Measurements from ENCODE around the gene PARP12. TPM values are rescaled to one million over a fixed set of nuclear protein-coding genes. Genes with fewer than 3 reads are reported as not detected.

The PARP12 gene
- total RNA-seq, 2 experiments from 2014 or later: 32.4 to 33.6 TPM

- no peaks in the 10 kb centered on the region for H3K27me3 Mint-ChIP-seq
- peaks cover 30% of the 10 kb centered on the region for H3K36me3 Mint-ChIP-seq
- DNase-seq: no peak
- H3K27ac Mint-ChIP-seq: no peak overlapping the region
- no peak overlapping the region for H3K4me3 Mint-ChIP-seq
- peaks cover 15% of the 10 kb centered on the region for H3K4me1 Mint-ChIP-seq
- H3K9me3 Mint-ChIP-seq: no peaks in the 10 kb centered on the region
Measured at GRCh38 chr7:140033779-140034363, 28.9 kb downstream of the PARP12 start.

- Mint-ChIP-seq H3K27me3 (no peaks in the 10 kb centered on the region), H3K4me1 (peaks cover 13% of the 10 kb centered on the region), H3K36me3 (peaks cover 35% of the 10 kb centered on the region), H3K9me3 (no peaks in the 10 kb centered on the region), H3K27ac (no peak overlapping the region), H3K4me3 (no peak overlapping the region)
- no peak for DNase-seq
Measured at GRCh38 chr7:140033036-140033435, 29.7 kb downstream of the PARP12 start.

DNA sequence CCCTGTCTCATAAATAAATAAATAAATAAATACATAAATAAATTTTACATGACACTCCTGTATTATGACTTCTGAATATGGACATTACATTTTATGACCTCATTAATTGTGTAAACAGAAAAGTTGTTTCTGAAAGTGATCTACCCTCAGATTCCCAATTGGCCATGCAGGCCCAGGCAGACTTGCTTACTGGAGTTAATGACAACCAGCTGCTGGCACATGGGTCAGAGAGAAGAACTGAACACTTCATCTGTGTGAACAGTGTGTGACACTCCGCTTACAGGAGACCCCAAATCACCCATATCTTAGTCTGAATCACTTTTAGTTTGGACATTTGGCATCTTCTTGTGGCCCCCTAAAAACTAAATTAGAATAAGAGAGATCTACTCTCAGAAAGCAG, 31.4 kb downstream of the PARP12 start:
- no peak for DNase-seq
- peaks cover 27% of the 10 kb centered on the region for H3K36me3 Mint-ChIP-seq
- H3K4me1 Mint-ChIP-seq: peaks cover 7% of the 10 kb centered on the region
- no peaks in the 10 kb centered on the region for H3K27me3 Mint-ChIP-seq
- H3K4me3 Mint-ChIP-seq: no peak overlapping the region
- no peaks in the 10 kb centered on the region for H3K9me3 Mint-ChIP-seq
- no peak overlapping the region for H3K27ac Mint-ChIP-seq

- Mint-ChIP-seq H3K4me3 (no peak overlapping the region), H3K27ac (no peak overlapping the region), H3K9me3 (no peaks in the 10 kb centered on the region), H3K36me3 (peaks cover 18% of the 10 kb centered on the region), H3K27me3 (no peaks in the 10 kb centered on the region), H3K4me1 (no peaks in the 10 kb centered on the region)
- DNase-seq: no peak
Measured at GRCh38 chr7:140029072-140029471, 33.7 kb downstream of the PARP12 start.

GRCh38 chr7:140028311-140028710, 34.4 kb downstream of the PARP12 start:
- Mint-ChIP-seq H3K36me3 (peaks cover 14% of the 10 kb centered on the region), H3K4me1 (no peaks in the 10 kb centered on the region), H3K27ac (no peak overlapping the region), H3K9me3 (no peaks in the 10 kb centered on the region), H3K27me3 (no peaks in the 10 kb centered on the region), H3K4me3 (no peak overlapping the region)
- DNase-seq: no peak

DNA sequence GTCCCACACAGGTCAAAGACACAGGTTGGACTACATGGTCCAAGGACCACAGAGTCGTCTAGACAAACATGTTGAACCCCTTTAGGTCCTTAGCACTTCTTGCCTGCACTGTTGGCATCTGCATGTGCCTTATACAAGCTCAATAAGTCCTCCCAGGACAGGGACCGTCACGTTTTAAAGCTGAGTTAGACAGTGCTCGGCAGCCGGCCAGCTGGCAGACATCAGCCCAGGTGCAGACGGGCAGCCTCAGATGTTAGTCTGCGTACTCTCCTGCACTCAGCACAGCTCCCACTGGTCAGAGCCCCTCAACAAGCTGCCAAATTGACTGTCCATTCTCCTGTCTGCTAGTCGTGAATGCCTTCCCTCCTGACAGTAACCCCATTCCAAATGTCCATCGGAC, 34.9 kb downstream of the PARP12 start:
- Mint-ChIP-seq H3K36me3 (peaks cover 12% of the 10 kb centered on the region), H3K27ac (no peak overlapping the region)
- no peak for DNase-seq

GRCh38 chr7:140026935-140027334, 35.8 kb downstream of the PARP12 start:
- H3K4me1 Mint-ChIP-seq: no peaks in the 10 kb centered on the region
- no peak overlapping the region for H3K4me3 Mint-ChIP-seq
- H3K27me3 Mint-ChIP-seq: no peaks in the 10 kb centered on the region
- no peak for DNase-seq
- H3K27ac Mint-ChIP-seq: no peak overlapping the region
- no peaks in the 10 kb centered on the region for H3K9me3 Mint-ChIP-seq
- H3K36me3 Mint-ChIP-seq: peaks cover 8% of the 10 kb centered on the region

More for the DNA sequence above, 34.9 kb downstream of the PARP12 start:
- Mint-ChIP-seq H3K4me3 (no peak overlapping the region), H3K4me1 (no peaks in the 10 kb centered on the region), H3K9me3 (no peaks in the 10 kb centered on the region), H3K27me3 (no peaks in the 10 kb centered on the region)

GRCh38 chr7:140025814-140026433, 36.8 kb downstream of the PARP12 start:
- no peak overlapping the region for H3K27ac Mint-ChIP-seq
- H3K9me3 Mint-ChIP-seq: no peaks in the 10 kb centered on the region
- peaks cover 8% of the 10 kb centered on the region for H3K36me3 Mint-ChIP-seq
- no peaks in the 10 kb centered on the region for H3K4me1 Mint-ChIP-seq
- H3K4me3 Mint-ChIP-seq: no peak overlapping the region
- no peaks in the 10 kb centered on the region for H3K27me3 Mint-ChIP-seq
- no peak for DNase-seq

GRCh38 chr7:140025241-140025640, 37.5 kb downstream of the PARP12 start:
- Mint-ChIP-seq H3K27ac (no peak overlapping the region), H3K4me3 (no peak overlapping the region), H3K27me3 (no peaks in the 10 kb centered on the region), H3K9me3 (no peaks in the 10 kb centered on the region), H3K4me1 (no peaks in the 10 kb centered on the region), H3K36me3 (peaks cover 8% of the 10 kb centered on the region)
- DNase-seq: no peak

- no peaks in the 10 kb centered on the region for H3K9me3 Mint-ChIP-seq
- no peaks in the 10 kb centered on the region for H3K4me1 Mint-ChIP-seq
- DNase-seq: no peak
- H3K27ac Mint-ChIP-seq: no peak overlapping the region
- peaks cover 7% of the 10 kb centered on the region for H3K36me3 Mint-ChIP-seq
- no peaks in the 10 kb centered on the region for H3K27me3 Mint-ChIP-seq
- H3K4me3 Mint-ChIP-seq: no peak overlapping the region
Measured at GRCh38 chr7:140024585-140024984, 38.2 kb downstream of the PARP12 start.

DNA sequence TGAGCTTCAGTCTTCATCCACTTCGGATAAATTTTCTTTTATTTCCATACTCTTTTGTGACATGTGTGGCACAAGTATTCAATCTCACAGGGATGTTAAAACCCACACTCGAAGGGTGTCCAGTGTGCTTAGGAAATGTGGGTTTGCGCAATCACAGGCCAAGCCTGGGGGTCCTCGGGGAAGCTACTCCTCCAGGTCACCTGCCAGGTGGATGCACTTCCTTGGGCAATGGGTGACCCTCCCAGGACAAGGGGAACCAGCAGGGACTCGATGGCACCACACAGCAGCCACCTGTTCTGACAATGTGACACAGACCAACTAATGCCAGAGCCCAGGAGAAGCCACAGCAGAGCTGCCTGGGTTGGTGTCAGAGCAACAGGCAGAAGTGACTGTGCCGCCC, 39.0 kb downstream of the PARP12 start:
- Mint-ChIP-seq H3K4me1 (no peaks in the 10 kb centered on the region), H3K36me3 (peaks cover 7% of the 10 kb centered on the region), H3K27ac (no peak overlapping the region), H3K9me3 (no peaks in the 10 kb centered on the region), H3K4me3 (no peak overlapping the region), H3K27me3 (no peaks in the 10 kb centered on the region)
- DNase-seq: no peak

DNA sequence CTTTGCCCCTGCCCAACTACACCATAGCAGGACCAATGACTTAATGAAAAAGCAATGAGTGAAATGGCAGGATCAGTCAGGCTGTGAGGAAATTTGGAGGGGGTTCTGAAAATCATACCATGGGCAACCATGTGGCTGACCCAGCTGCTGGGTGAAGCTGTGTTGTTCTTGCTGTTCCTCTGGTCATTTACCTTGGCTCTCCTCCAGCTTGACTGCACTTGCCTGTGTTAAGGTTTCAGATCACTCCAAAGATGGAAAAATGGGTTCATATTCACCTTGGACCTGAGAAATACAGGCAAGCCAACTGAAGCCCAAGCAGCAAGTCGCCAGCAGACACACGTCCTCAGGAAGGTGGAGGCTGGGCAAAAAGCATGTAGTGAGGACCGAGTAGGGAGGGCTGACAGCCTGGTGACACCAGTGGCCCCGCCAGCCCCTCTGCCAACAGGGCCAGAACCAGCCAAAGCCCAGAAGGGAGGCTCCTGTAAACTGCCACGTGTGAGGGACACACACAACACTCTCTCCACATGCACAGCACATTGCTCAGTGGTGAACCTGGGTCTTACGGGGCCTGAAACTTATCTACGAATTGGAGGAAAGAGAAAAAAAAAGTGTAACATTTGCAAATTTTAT, 40.1 kb downstream of the PARP12 start:
- Mint-ChIP-seq H3K4me1 (no peaks in the 10 kb centered on the region), H3K4me3 (no peak overlapping the region), H3K36me3 (peaks cover 2% of the 10 kb centered on the region), H3K27me3 (no peaks in the 10 kb centered on the region), H3K27ac (no peak overlapping the region), H3K9me3 (no peaks in the 10 kb centered on the region)
- no peak for DNase-seq

- Mint-ChIP-seq H3K27me3 (no peaks in the 10 kb centered on the region), H3K4me3 (no peak overlapping the region), H3K4me1 (no peaks in the 10 kb centered on the region), H3K9me3 (no peaks in the 10 kb centered on the region), H3K36me3 (peaks cover 2% of the 10 kb centered on the region), H3K27ac (no peak overlapping the region)
- DNase-seq: no peak
Measured at GRCh38 chr7:140021603-140022002, 41.1 kb downstream of the PARP12 start.

DNA sequence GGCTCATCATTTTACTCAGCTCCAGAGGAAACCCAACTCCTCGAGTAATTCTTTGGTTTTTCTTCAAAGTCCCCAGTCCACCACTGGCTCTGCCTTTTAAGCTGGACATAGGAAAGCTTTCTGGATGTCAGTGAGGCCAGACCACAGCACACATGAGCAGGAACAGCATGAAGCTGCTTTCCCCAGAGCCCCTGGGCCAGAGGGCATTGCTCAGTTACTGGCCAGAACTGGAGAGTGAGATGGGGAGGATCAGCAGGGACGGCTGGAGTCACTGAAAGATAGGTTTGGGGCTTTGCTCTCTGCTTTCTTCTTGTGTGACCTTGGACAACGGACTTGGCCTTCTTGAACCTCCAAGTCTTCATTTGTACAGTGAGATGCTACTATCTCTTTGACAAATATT, 43.1 kb downstream of the PARP12 start:
- H3K36me3 Mint-ChIP-seq: peaks cover 2% of the 10 kb centered on the region
- H3K9me3 Mint-ChIP-seq: no peaks in the 10 kb centered on the region
- H3K27ac Mint-ChIP-seq: no peak overlapping the region
- no peak overlapping the region for H3K4me3 Mint-ChIP-seq
- no peaks in the 10 kb centered on the region for H3K4me1 Mint-ChIP-seq
- no peak for DNase-seq
- no peaks in the 10 kb centered on the region for H3K27me3 Mint-ChIP-seq

- H3K27ac Mint-ChIP-seq: no peak overlapping the region
- H3K36me3 Mint-ChIP-seq: peaks cover 2% of the 10 kb centered on the region
- no peak overlapping the region for H3K4me3 Mint-ChIP-seq
- H3K9me3 Mint-ChIP-seq: no peaks in the 10 kb centered on the region
- H3K27me3 Mint-ChIP-seq: no peaks in the 10 kb centered on the region
- no peak for DNase-seq
- no peaks in the 10 kb centered on the region for H3K4me1 Mint-ChIP-seq
Measured at GRCh38 chr7:140019172-140019571, 43.6 kb downstream of the PARP12 start.

Data from activated naive CD8-positive, alpha-beta T cell treated with anti-CD3 and anti-CD28 coated beads for 36 hours (primary cell).